ENCODE data around the gene RBBP8NL.
A peak's percentile ranks its signal among the peaks of the same experiment; 100 is the strongest.

RBBP8NL gene

DNA sequence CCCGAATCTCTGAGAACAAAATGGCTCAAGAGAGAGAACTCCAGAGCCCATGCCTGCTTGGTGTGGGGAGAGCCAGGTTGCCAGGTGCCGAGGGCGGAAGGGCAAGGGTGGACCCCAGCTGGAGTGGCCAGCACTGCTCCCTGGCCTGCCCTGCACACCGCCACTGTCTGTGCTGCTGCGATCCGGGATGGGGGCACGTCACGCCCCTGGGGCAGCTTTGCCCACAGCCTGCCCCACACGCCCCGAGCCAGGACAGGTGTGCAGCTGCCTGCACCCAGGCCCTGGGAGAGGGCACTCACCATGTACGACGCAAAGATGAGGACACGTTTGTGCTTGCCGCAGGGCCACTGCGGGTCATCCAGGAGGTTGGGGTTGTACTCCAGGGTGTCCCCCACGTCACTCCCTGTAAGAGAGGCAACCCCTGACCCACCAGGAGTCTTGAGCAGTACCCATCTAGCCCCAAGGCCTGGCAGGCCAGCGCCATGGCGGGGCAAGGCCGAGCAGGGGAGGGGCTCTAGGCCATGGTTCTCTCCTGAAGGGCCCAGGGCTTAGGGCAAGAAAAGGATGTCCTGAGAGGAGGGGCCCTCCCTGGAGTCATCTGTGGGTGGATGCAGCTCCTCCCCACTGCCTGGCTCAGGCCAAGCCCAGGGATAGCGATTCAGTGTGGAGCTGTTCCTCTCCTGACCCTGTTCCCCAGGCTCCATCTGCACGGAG is 34.6 kb downstream of the RBBP8NL start:
- peak overlapping the region in 1 of 11 experiments; percentile 32; a peak in 1 of 22 replicates for H3K4me2 ChIP-seq
- no peaks in the 10 kb centered on the region for H3K27me3 ChIP-seq
- H3K36me3 ChIP-seq: peaks cover 56 to 94% (median 81%) of the 10 kb centered on the region in 11 experiments
- peak overlapping the region in 10 of 11 experiments; percentile 4 to 57 (median 30); a peak in 8 of 22 replicates for H3K9ac ChIP-seq
- H3K27ac ChIP-seq: peak overlapping the region in 1 of 11 experiments; percentile 41; a peak in 3 of 22 replicates
- peaks cover 52 to 99% (median 90%) of the 10 kb centered on the region in 11 experiments; a peak in 21 of 22 replicates for H4K20me1 ChIP-seq
- no peak for TF ChIP-seq Cebpa-rat (IDR thresholded peaks at IDR 0.05)
- no peak overlapping the region for H3K4me3 ChIP-seq
- no peaks in the 10 kb centered on the region for H3K9me3 ChIP-seq (replicated peaks in 1 of 11)
- H3K4me1 ChIP-seq: peaks cover 28 to 46% (median 43%) of the 10 kb centered on the region in 10 experiments

GRCh38 chr20:62392077-62392418 is 35.3 kb downstream of the RBBP8NL start:
- no peaks in the 10 kb centered on the region for H3K9me3 ChIP-seq (replicated peaks in 1 of 11)
- H3K4me1 ChIP-seq: peaks cover 31 to 44% (median 41%) of the 10 kb centered on the region in 10 experiments
- H3K4me2 ChIP-seq: no peak overlapping the region
- peaks cover 57 to 100% (median 93%) of the 10 kb centered on the region in 11 experiments; a peak in 21 of 22 replicates for H4K20me1 ChIP-seq
- TF ChIP-seq Cebpa-rat (IDR thresholded peaks at IDR 0.05): no peak
- H3K36me3 ChIP-seq: peaks cover 61 to 92% (median 77%) of the 10 kb centered on the region in 11 experiments
- no peaks in the 10 kb centered on the region for H3K27me3 ChIP-seq
- H3K27ac ChIP-seq: no peak overlapping the region
- H3K9ac ChIP-seq: peak overlapping the region in 3 of 11 experiments; percentile 19 to 57 (median 24); a peak in 4 of 22 replicates
- H3K4me3 ChIP-seq: no peak overlapping the region

DNA sequence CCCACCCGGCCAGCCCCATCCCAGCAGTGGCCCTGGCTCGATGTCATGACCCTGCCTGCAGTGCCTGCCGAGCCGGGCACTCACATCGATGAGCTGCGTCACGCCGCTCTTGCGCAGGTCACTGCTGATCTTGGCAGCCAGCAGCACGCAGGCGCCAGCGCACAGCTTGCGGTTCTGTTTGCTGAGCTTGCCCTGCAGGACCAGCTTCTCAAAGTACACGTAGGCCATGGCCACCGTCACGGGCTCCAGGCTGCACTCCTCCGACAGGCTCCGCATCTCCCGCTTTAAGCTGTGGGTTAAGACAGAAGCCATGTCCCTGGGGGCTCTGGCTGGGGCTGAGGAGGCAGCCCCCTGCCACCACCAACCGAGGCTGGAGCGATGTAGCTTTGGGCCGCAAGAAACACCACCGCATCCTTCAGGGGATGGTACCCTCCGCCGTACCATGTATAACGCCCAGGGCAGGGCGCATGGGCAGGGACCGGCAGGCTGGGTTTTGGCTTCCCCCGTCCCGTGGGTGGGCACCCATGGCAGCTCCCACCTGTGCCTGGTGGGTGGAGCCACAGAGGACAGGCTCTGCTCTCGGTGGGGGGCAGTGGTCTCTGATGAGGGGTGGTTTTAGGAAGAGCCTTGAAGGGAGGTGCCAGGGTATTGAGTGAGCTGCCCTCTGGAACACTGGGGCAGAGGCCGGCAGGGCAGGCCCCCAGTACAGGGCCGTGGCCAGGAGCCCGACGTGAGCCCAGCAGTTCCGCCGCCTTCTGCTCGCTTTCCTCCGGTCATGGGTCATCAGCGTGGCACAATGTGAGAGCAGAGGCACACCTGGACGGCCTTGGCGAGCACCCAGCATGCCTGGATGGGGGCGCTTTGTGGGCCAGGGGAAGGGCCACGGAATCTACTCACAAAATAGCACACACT is 35.9 kb downstream of the RBBP8NL start:
- no peaks in the 10 kb centered on the region for H3K9me3 ChIP-seq (replicated peaks in 1 of 11)
- no peak for TF ChIP-seq Cebpa-rat (IDR thresholded peaks at IDR 0.05)
- H3K9ac ChIP-seq: peak overlapping the region in 2 of 11 experiments; percentile 19 to 24; a peak in 2 of 22 replicates
- H4K20me1 ChIP-seq: peaks cover 57 to 94% (median 86%) of the 10 kb centered on the region in 11 experiments; a peak in 21 of 22 replicates
- no peaks in the 10 kb centered on the region for H3K27me3 ChIP-seq
- H3K4me2 ChIP-seq: no peak overlapping the region
- H3K4me3 ChIP-seq: no peak overlapping the region
- H3K36me3 ChIP-seq: peaks cover 61 to 89% (median 77%) of the 10 kb centered on the region in 11 experiments
- H3K4me1 ChIP-seq: peaks cover 26 to 38% (median 35%) of the 10 kb centered on the region in 10 experiments
- no peak overlapping the region for H3K27ac ChIP-seq

DNA sequence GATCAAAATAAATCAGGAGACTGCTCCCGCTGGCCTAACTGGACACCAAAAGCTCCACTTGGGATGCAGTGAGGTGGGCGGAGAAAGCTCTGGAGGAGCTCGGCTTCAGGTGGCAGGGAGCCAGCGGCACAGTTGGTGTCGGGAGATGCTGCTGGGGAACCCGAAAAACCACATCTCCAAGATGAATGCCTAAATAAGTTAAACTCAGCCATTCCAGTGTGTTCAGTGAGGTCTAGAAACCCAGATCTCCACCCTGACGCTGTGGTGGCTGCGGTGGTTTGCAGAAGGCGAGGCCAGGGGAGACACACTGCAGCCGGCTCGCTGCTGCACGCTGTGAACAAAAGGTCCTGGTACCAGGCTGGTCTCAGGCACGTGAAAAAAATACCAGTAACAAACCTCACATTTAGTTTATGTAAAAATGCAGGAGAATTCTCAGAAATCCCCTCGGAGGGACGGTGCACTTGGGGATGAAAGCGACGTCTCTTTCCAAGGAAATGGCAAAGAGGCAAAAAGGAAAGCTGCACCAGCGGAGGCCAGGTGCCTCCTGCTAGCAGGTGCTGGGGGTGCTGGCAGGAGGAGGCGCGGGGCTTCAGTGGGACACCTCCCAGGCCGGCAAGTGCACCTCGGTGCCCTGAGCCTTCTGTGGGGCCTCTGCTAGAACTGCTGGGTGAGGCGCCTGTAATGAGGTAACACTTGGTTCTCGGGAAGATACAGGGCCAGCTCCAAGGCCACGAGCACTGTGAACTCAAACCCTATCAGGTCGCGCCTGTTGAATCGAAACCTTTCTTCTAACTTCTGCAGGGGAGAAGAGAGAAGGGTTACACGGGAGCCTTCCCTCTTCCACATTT is 36.8 kb downstream of the RBBP8NL start:
- TF ChIP-seq Cebpa-rat (IDR thresholded peaks at IDR 0.05): no peak

DNA sequence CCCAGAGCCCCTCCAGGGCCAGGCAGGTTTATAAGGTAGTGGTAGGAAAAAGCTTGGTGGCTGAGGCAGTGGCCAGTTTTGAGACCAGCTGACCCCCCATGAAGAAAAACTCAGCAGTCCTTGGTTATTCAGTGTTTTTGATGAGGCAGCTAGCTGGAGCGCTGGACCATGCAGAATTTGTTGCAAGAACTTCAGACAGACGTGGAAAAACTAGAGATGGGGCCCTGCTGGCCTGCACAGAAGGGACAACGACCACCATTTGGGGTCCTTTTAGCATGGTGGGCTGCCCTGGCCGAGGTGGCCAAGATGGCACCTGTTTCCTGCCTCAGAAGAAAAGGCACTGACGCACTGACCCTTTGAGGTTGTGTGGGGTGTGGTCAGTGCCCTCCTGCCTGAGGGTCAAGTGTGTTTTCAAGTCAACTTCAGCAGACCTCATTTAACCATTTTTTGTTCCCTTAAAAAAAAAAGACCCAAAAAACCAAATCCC is 37.7 kb downstream of the RBBP8NL start:
- no peaks in the 10 kb centered on the region for H3K27me3 ChIP-seq
- H3K9ac ChIP-seq: peak overlapping the region in 8 of 11 experiments; percentile 38 to 97 (median 94); a peak in 8 of 22 replicates
- peaks cover 59 to 73% (median 70%) of the 10 kb centered on the region in 11 experiments for H3K36me3 ChIP-seq
- no peak overlapping the region for H3K27ac ChIP-seq
- H3K4me3 ChIP-seq: no peak overlapping the region
- no peak for TF ChIP-seq Cebpa-rat (IDR thresholded peaks at IDR 0.05)
- no peaks in the 10 kb centered on the region for H3K9me3 ChIP-seq (replicated peaks in 1 of 11)
- H3K4me1 ChIP-seq: peaks cover 30 to 47% (median 40%) of the 10 kb centered on the region in 10 experiments
- H3K4me2 ChIP-seq: peak overlapping the region in 7 of 11 experiments; percentile 19 to 99 (median 97); a peak in 8 of 22 replicates
- peaks cover 57 to 76% (median 74%) of the 10 kb centered on the region in 11 experiments; a peak in 21 of 22 replicates for H4K20me1 ChIP-seq

More for the DNA sequence above, 36.8 kb downstream of the RBBP8NL start:
- H3K27me3 ChIP-seq: no peaks in the 10 kb centered on the region
- peaks cover 61 to 82% (median 77%) of the 10 kb centered on the region in 11 experiments for H3K36me3 ChIP-seq
- H3K9ac ChIP-seq: peak overlapping the region in 2 of 11 experiments; percentile 24 to 92; a peak in 1 of 22 replicates
- no peak overlapping the region for H3K4me2 ChIP-seq
- H3K27ac ChIP-seq: no peak overlapping the region
- H3K4me1 ChIP-seq: peaks cover 24 to 40% (median 33%) of the 10 kb centered on the region in 10 experiments
- H3K9me3 ChIP-seq (replicated peaks in 1 of 11): no peaks in the 10 kb centered on the region
- H4K20me1 ChIP-seq: peaks cover 57 to 85% (median 81%) of the 10 kb centered on the region in 11 experiments; a peak in 21 of 22 replicates
- no peak overlapping the region for H3K4me3 ChIP-seq

- Histone ChIP-seq H3K27ac (peak overlapping the region in 1 of 11 experiments; percentile 13; a peak in 1 of 22 replicates), H4K20me1 (peaks cover 57 to 70% (median 68%) of the 10 kb centered on the region in 11 experiments; a peak in 21 of 22 replicates), H3K4me2 (peak overlapping the region; percentile 87 to 100 (median 98); a peak in 21 of 22 replicates), H3K9ac (peak overlapping the region in 10 of 11 experiments; percentile 88 to 97 (median 94); a peak in 16 of 22 replicates), H3K4me3 (peak overlapping the region in 7 of 10 experiments; percentile 90 to 99 (median 99); a peak in 11 of 20 replicates), H3K9me3 (replicated peaks in 1 of 11) (no peaks in the 10 kb centered on the region), H3K4me1 (peaks cover 30 to 53% (median 40%) of the 10 kb centered on the region in 10 experiments), H3K27me3 (no peaks in the 10 kb centered on the region), H3K36me3 (peaks cover 53 to 73% (median 64%) of the 10 kb centered on the region in 11 experiments)
- no peak for TF ChIP-seq Cebpa-rat (IDR thresholded peaks at IDR 0.05)
Observed at GRCh38 chr20:62388839-62389600, 38.3 kb downstream of the RBBP8NL start.

DNA sequence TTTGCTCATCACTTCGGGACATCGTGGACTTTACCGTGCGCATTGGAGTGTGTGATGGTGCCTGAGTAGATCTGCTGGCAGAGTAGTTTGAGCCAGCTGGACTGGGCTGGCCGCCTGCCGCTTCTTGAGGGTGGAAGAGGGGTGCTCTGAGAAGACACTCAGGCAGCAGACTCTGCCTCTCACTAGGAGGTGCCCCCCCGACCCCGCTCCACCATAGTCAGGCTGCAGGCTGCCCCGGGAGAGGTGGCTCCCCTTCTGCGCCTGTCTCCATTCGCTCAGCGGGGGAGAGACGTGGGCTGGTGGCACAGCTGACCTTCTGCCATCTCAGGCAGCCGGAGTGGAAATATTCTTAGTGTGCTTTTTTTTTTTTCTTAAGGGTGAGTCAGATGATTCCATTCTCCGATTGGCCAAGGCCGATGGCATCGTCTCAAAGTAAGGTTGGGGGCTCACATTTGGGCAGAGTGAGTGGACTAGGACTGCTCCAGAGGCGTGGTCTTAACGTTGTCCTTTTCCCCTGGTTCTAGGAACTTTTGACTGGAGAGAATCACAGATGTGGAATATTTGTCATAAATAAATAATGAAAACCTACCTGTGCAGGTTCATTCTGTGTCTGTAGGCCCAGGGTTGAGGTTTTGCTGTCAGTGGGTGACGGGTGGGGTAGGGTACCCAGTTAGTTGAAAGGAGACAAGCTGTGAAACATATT is 39.3 kb downstream of the RBBP8NL start:
- H4K20me1 ChIP-seq: peaks cover 49 to 63% (median 59%) of the 10 kb centered on the region in 11 experiments; a peak in 21 of 22 replicates
- H3K4me1 ChIP-seq: peaks cover 30 to 49% (median 38%) of the 10 kb centered on the region in 10 experiments
- peak overlapping the region; percentile 87 to 100 (median 98) for H3K4me2 ChIP-seq
- H3K9me3 ChIP-seq (replicated peaks in 1 of 11): no peaks in the 10 kb centered on the region
- peaks cover 47 to 65% (median 55%) of the 10 kb centered on the region in 11 experiments for H3K36me3 ChIP-seq
- peak overlapping the region; percentile 88 to 97 (median 95) for H3K9ac ChIP-seq
- peak overlapping the region; percentile 82 to 95 (median 90); a peak in 21 of 22 replicates for H3K27ac ChIP-seq
- no peak for TF ChIP-seq Cebpa-rat (IDR thresholded peaks at IDR 0.05)
- H3K4me3 ChIP-seq: peak overlapping the region; percentile 90 to 100 (median 98)
- H3K27me3 ChIP-seq: no peaks in the 10 kb centered on the region
